ENCODE measurements around the gene LPAR5.

- TF ChIP-seq CTCF (conservative IDR thresholded peaks at IDR 0.05; ENCODE audit: low read length) (no peak), EZH2phosphoT487 (IDR thresholded peaks at IDR 0.05; ENCODE audit: borderline replicate concordance, low read depth, low read length) (no peak)
Observed at GRCh38 chr12:6643569-6644256, 8.0 kb upstream of the LPAR5 start.
